H9 (cell line): ENCODE data around the gene SPEF2. TPM values are rescaled to one million over a fixed set of nuclear protein-coding genes. Genes with fewer than 3 reads are reported as not detected.

ENCODE experiments used
- DNase-seq: peaks from one replicate; pipeline ENCODE4 v3.0.0-alpha.2; 2017
- H2AFZ ChIP-seq: one replicate; pipeline ENCODE4 v1.6.1; 2013; ENCODE audit warnings: mild to moderate bottlenecking, low read length, control low read depth, moderate library complexity
- H2AK5ac ChIP-seq: 2 replicates; pipeline ENCODE4 v1.6.1; 2013; ENCODE audit warnings: low read length, control low read depth, mixed read lengths; ENCODE audit not compliant: insufficient read length
- H2BK120ac ChIP-seq: one replicate; pipeline ENCODE4 v1.6.1; 2013; ENCODE audit warnings: low read depth, mild to moderate bottlenecking, low read length, control low read depth, inconsistent platforms; ENCODE audit not compliant: poor library complexity, severe bottlenecking
- H2BK12ac ChIP-seq: 2 replicates; pipeline ENCODE4 v1.6.1; 2013; ENCODE audit warnings: low read length, control low read depth, mixed read lengths, low read depth; ENCODE audit not compliant: insufficient read length
- H2BK15ac ChIP-seq: 2 replicates; pipeline ENCODE4 v1.6.1; 2013; ENCODE audit warnings: low read depth, low read length, control low read depth
- H2BK20ac ChIP-seq: one replicate; pipeline ENCODE4 v1.6.1; 2013; ENCODE audit warnings: low read depth, mild to moderate bottlenecking, low read length, control low read depth, inconsistent platforms; ENCODE audit not compliant: poor library complexity, severe bottlenecking
- H2BK5ac ChIP-seq: 2 replicates; pipeline ENCODE4 v1.6.1; 2013; ENCODE audit warnings: low read length, control low read depth, mixed read lengths; ENCODE audit not compliant: insufficient read length
- H3K14ac ChIP-seq: 2 replicates; pipeline ENCODE4 v1.6.1; 2013; ENCODE audit warnings: low read length, control low read depth; ENCODE audit not compliant: insufficient read depth
- H3K18ac ChIP-seq: 2 replicates; pipeline ENCODE4 v1.6.1; 2013; ENCODE audit warnings: low read depth, mild to moderate bottlenecking, mixed read lengths, low read length, control low read depth; ENCODE audit not compliant: insufficient read length
- H3K23ac ChIP-seq: 2 replicates; pipeline ENCODE4 v1.6.1; 2013; ENCODE audit warnings: low read length, control low read depth, mixed read lengths, low read depth; ENCODE audit not compliant: insufficient read length
- H3K23me2 ChIP-seq: 2 replicates; pipeline ENCODE4 v1.6.1; 2013; ENCODE audit warnings: low read depth, mild to moderate bottlenecking, mixed read lengths, low read length, control low read depth; ENCODE audit not compliant: insufficient read length, poor library complexity, severe bottlenecking
- H3K27ac ChIP-seq: 2 replicates; pipeline ENCODE4 v1.5.1; 2013; ENCODE audit warnings: low read length, control low read depth, mixed read lengths, low read depth; ENCODE audit not compliant: insufficient read length
- H3K27me3 ChIP-seq: 2 replicates; pipeline ENCODE4 v1.6.1; 2013; ENCODE audit warnings: low read length, control low read depth, inconsistent platforms; ENCODE audit not compliant: insufficient read depth
- H3K4ac ChIP-seq: 2 replicates; pipeline ENCODE4 v1.6.1; 2013; ENCODE audit warnings: low read depth, mild to moderate bottlenecking, control low read depth, inconsistent platforms, low read length, moderate library complexity
- H3K4me1 ChIP-seq: 2 replicates; pipeline ENCODE4 v1.6.1; 2013; ENCODE audit warnings: low read length, control low read depth, inconsistent platforms; ENCODE audit not compliant: insufficient read depth
- H3K4me2 ChIP-seq: 2 replicates; pipeline ENCODE4 v1.6.1; 2013; ENCODE audit warnings: low read length, control low read depth, mixed read lengths; ENCODE audit not compliant: insufficient read length, insufficient read depth
- H3K56ac ChIP-seq: 2 replicates; pipeline ENCODE4 v1.6.1; 2013; ENCODE audit warnings: low read depth, mild to moderate bottlenecking, mixed read lengths, low read length, control low read depth; ENCODE audit not compliant: insufficient read length
- H3K79me1 ChIP-seq: 2 replicates; pipeline ENCODE4 v1.6.1; 2013; ENCODE audit warnings: low read depth, mild to moderate bottlenecking, moderate library complexity, low read length, control low read depth, inconsistent platforms; ENCODE audit not compliant: insufficient read depth, poor library complexity, severe bottlenecking
- H3K79me2 ChIP-seq: 2 replicates; pipeline ENCODE4 v1.6.1; 2013; ENCODE audit warnings: low read length, control low read depth, inconsistent platforms; ENCODE audit not compliant: insufficient read depth
- H3K9ac ChIP-seq: 2 replicates; pipeline ENCODE4 v1.6.1; 2013; ENCODE audit warnings: low read length, control low read depth, mixed read lengths; ENCODE audit not compliant: insufficient read length; ENCODE audit errors: extremely low read depth
- H3K9me3 ChIP-seq: one replicate; pipeline ENCODE4 v1.6.1; 2013; ENCODE audit warnings: low read depth, low read length, inconsistent platforms; ENCODE audit not compliant: control insufficient read depth
- H3T11ph ChIP-seq: one replicate; pipeline ENCODE4 v1.6.1; 2013; ENCODE audit warnings: mild to moderate bottlenecking, low read length, control low read depth, inconsistent platforms
- H4K20me1 ChIP-seq: one replicate; pipeline ENCODE4 v1.6.1; 2013; ENCODE audit not compliant: control insufficient read depth, insufficient read length, insufficient read depth
- H4K5ac ChIP-seq: 2 replicates; pipeline ENCODE4 v1.6.1; 2013; ENCODE audit warnings: low read depth, mild to moderate bottlenecking, mixed read lengths, low read length, control low read depth; ENCODE audit not compliant: insufficient read length
- H4K8ac ChIP-seq: replicated peaks from 2 replicates; pipeline ENCODE4 v1.6.1; 2013; ENCODE audit warnings: low read length, control low read depth, mixed read lengths, low read depth; ENCODE audit not compliant: insufficient read length
- H4K91ac ChIP-seq: 2 replicates; pipeline ENCODE4 v1.6.1; 2013; ENCODE audit warnings: low read depth, mild to moderate bottlenecking, moderate library complexity, mixed read lengths, low read length, control low read depth; ENCODE audit not compliant: insufficient read length
- H3K27ac Mint-ChIP-seq, 3 experiments: 2 replicates in 2 of 3; 3 replicates in 1 of 3; pipeline ENCODE4 v1.8.0; 2020 to 2021; ENCODE audit warnings: mixed read lengths in 3 of 3, mild to moderate bottlenecking in 1 of 3, moderate library complexity in 1 of 3
- H3K27me3 Mint-ChIP-seq: 2 replicates; pipeline ENCODE4 v1.8.0; 2021; ENCODE audit warnings: low read depth, mild to moderate bottlenecking, moderate library complexity, mixed read lengths
- H3K36me3 Mint-ChIP-seq, 3 experiments: 2 replicates in 2 of 3; 3 replicates in 1 of 3; pipeline ENCODE4 v1.8.0; 2020 to 2021; ENCODE audit warnings: low read depth in 3 of 3, mixed read lengths in 3 of 3; ENCODE audit not compliant: insufficient read depth in 1 of 3
- H3K4me1 Mint-ChIP-seq, 2 experiments: 2 replicates each; pipeline ENCODE4 v1.8.0; 2020; ENCODE audit warnings: mixed read lengths in 2 of 2
- H3K4me3 Mint-ChIP-seq, 2 experiments: 2 replicates in 1 of 2; 3 replicates in 1 of 2; pipeline ENCODE4 v1.8.0; 2020 to 2021; ENCODE audit warnings: mild to moderate bottlenecking in 2 of 2, mixed read lengths in 2 of 2, moderate library complexity in 1 of 2
- H3K9me3 Mint-ChIP-seq, 2 experiments: 2 replicates in 1 of 2; 3 replicates in 1 of 2; pipeline ENCODE4 v1.8.0; 2020; ENCODE audit warnings: mild to moderate bottlenecking in 2 of 2, mixed read lengths in 2 of 2, moderate library complexity in 1 of 2
- CTCF ChIP-seq: fragments of 200-600 bp; sonication (generic); conservative IDR thresholded peaks from 3 replicates; pipeline ENCODE4 v1.8.0; 2021; ENCODE audit warnings: antibody characterized with exemption, mild to moderate bottlenecking
- WGBS: extraction: QIAGEN DNeasy Blood & Tissue Kit; methylation state at CpG from one replicate; pipeline ENCODE4 v1.1.7; 2013; ENCODE audit warnings: missing lambda C conversion rate, low lambda C conversion rate, mixed read lengths; ENCODE audit not compliant: insufficient read length; ENCODE audit errors: extremely low coverage; 5-methylcytosine and 5-hydroxymethylcytosine counted together
- total RNA-seq: library from RNA; stranded (reverse); gene quantifications from 2 replicates; pipeline ENCODE4 v1.2.1, GENCODE V29; 2021

SPEF2 gene
- total RNA-seq, 1 experiment from 2014 or later = 1.0 TPM

- Histone ChIP-seq H3K23me2 (no peaks in the 10 kb centered on the region), H2AK5ac (no peak overlapping the region), H2AFZ (no peak overlapping the region), H2BK20ac (no peak overlapping the region), H3K14ac (no peak overlapping the region), H3K4me1 (no peaks in the 10 kb centered on the region), H3K79me2 (no peaks in the 10 kb centered on the region), H3K18ac (no peak overlapping the region), H4K20me1 (no peaks in the 10 kb centered on the region), H2BK5ac (no peak overlapping the region), H3K23ac (no peak overlapping the region), H3K27ac (no peak overlapping the region), H3K9ac (no peak overlapping the region), H2BK120ac (no peak overlapping the region), H2BK15ac (no peak overlapping the region), H3K79me1 (no peaks in the 10 kb centered on the region), H3K56ac (no peak overlapping the region), H3T11ph (no peak overlapping the region), H4K5ac (no peak overlapping the region), H3K27me3 (no peaks in the 10 kb centered on the region), H3K9me3 (peaks cover 25% of the 10 kb centered on the region), H3K4me2 (no peak overlapping the region), H4K8ac (no peak overlapping the region), H4K91ac (no peak overlapping the region), H3K4ac (no peak overlapping the region), H2BK12ac (no peak overlapping the region)
- Mint-ChIP-seq H3K4me1 (peaks cover 4 to 5% of the 10 kb centered on the region in 2 experiments; a peak in 2 of 4 replicates), H3K9me3 (peaks cover 46 to 49% of the 10 kb centered on the region in 2 experiments), H3K4me3 (no peak overlapping the region), H3K27me3 (peaks cover 3% of the 10 kb centered on the region; the same call in 1 of the 2 replicates), H3K27ac (no peak overlapping the region), H3K36me3 (peaks cover 4 to 23% (median 22%) of the 10 kb centered on the region in 3 experiments)
- WGBS = no CpG with 5 or more reads among the region's 3 CpGs
- no peak for DNase-seq
- TF ChIP-seq CTCF = no peak
These were observed 230.3 kb downstream of the SPEF2 start for GRCh38 chr5:35847961-35848360.
